Motor neuron (in vitro differentiated cells): ENCODE results near the gene SMNDC1. TPM values are rescaled to one million over a fixed set of nuclear protein-coding genes. Genes with fewer than 3 reads are reported as not detected.
"Not testable (repeated sequence)": the region's sequence is repeated elsewhere in the genome, so short reads cannot be mapped to it uniquely, and the experiment has no call there.

Experiments
- ATAC-seq, 8 experiments: fragments of 200-7000 bp; cut with Tn5 transposase; replicated peaks in 6 of 8; 2 replicates each; pipeline ENCODE4 v1.8.0; 2021; ENCODE audit warnings: mild to moderate bottlenecking in 8 of 8, moderate library complexity in 8 of 8
- H3K27ac ChIP-seq, 2 donors: fragments of 250-450 bp; sonication (Bioruptor Pico); 2 replicates each; pipeline ENCODE4 v1.9.0; 2021; ENCODE audit warnings: antibody characterized with exemption in 2 of 2, mild to moderate bottlenecking in 2 of 2, moderate library complexity in 1 of 2
- H3K4me1 ChIP-seq, 2 donors: fragments of 250-450 bp; sonication (Bioruptor Pico); replicated peaks in 1 of 2; 2 replicates each; pipeline ENCODE4 v1.6.1; 2021; ENCODE audit warnings: antibody characterized with exemption in 2 of 2, mild to moderate bottlenecking in 2 of 2, moderate library complexity in 1 of 2
- H3K4me3 ChIP-seq, 5 donors: fragments of 250-450 bp; sonication (Bioruptor Pico); 2 replicates each; pipeline ENCODE4 v1.9.0; 2021; ENCODE audit warnings: antibody characterized with exemption in 5 of 5, mild to moderate bottlenecking in 5 of 5, moderate library complexity in 4 of 5
- WGBS, 10 experiments: fragments of 450-650 bp; shearing (Covaris generic); methylation state at CpG; one replicate each; pipeline ENCODE4 v1.0.0; 2022; 5-methylcytosine and 5-hydroxymethylcytosine counted together
- in situ Hi-C, 9 experiments: fragments of 400-800 bp; cut with MboI; loops; one replicate each; pipeline ENCODE4 v1.15.0; 2021; ENCODE audit warnings: low sequenced_read_pairs in 9 of 9, low pct_unique_long_range_greater_than_20kb in 2 of 9; ENCODE audit not compliant: unreplicated experiment in 9 of 9
- total RNA-seq, 8 experiments: library from RNA; unstranded; fragments of 300-600 nt; gene quantifications; 2 replicates each; pipeline versions ENCODE4 v1.2.3 to v1.2.4, GENCODE V29; 2022

Gene SMNDC1
- total RNA-seq, 8 experiments from 2014 or later = 8.3 to 24.0 (median 12.5) TPM

- Histone ChIP-seq H3K4me3 (no peak overlapping the region), H3K4me1 (peaks cover 12% of the 10 kb centered on the region in 2 donors), H3K27ac (no peak overlapping the region)
- 40 to 100% (median 89%) methylated on average over 2 to 6 of the region's 6 CpGs; no CpG with 5 or more reads in 1 of the 10 experiments for WGBS, 10 experiments
- in situ Hi-C loops = no loop called here
- ATAC-seq = peak in 1 of 8 experiments; percentile 29
Observed at GRCh38 chr10:110340816-110341215, 36.1 kb upstream of the SMNDC1 start.

- no peak for ATAC-seq
- in situ Hi-C loops = no loop called here
- Histone ChIP-seq H3K4me3 (no peak overlapping the region), H3K27ac (no peak overlapping the region), H3K4me1 (peaks cover 14 to 16% of the 10 kb centered on the region in 2 donors)
- 20 to 100% (median 91%) methylated on average over 1 to 4 of the region's 4 CpGs; no CpG with 5 or more reads in 4 of the 10 experiments for WGBS, 10 experiments
Observed at GRCh38 chr10:110340122-110340521, 35.4 kb upstream of the SMNDC1 start.

GRCh38 chr10:110337906-110338305 lies 33.2 kb upstream of the SMNDC1 start:
- H3K4me1 ChIP-seq = peaks cover 14 to 16% of the 10 kb centered on the region in 2 donors
- no peak overlapping the region for H3K4me3 ChIP-seq
- in situ Hi-C loops = no loop called here
- H3K27ac ChIP-seq = no peak overlapping the region
- WGBS, 10 experiments = 50 to 100% (median 92%) methylated on average over 1 to 3 of the region's 3 CpGs; no CpG with 5 or more reads in 2 of the 10 experiments
- ATAC-seq = no peak

GRCh38 chr10:110337401-110337800 lies 32.7 kb upstream of the SMNDC1 start:
- no peak for ATAC-seq
- Histone ChIP-seq H3K4me3 (no peak overlapping the region), H3K27ac (no peak overlapping the region), H3K4me1 (peaks cover 14 to 16% of the 10 kb centered on the region in 2 donors)
- in situ Hi-C loops = no loop called here
- 37 to 100% (median 95%) methylated on average over 1 to 4 of the region's 4 CpGs for WGBS, 10 experiments

GRCh38 chr10:110336111-110336721 lies 31.5 kb upstream of the SMNDC1 start:
- peak; percentile 91 to 99 (median 98) for ATAC-seq
- WGBS, 10 experiments = 0 to 47% (median 20%) methylated on average over 2 to 10 of the region's 10 CpGs; no CpG with 5 or more reads in 2 of the 10 experiments

GRCh38 chr10:110335314-110336064 lies 30.8 kb upstream of the SMNDC1 start:
- Histone ChIP-seq H3K4me1 (peaks cover 14 to 16% of the 10 kb centered on the region in 2 donors), H3K27ac (peak overlapping the region in 1 of 2 donors; percentile 22), H3K4me3 (no peak overlapping the region)
- 50 to 92% (median 63%) methylated on average over 2 to 7 of the region's 7 CpGs; no CpG with 5 or more reads in 3 of the 10 experiments for WGBS, 10 experiments
- peak in 1 of 8 experiments; percentile 8 for ATAC-seq
- in situ Hi-C loops = no loop called here

More at GRCh38 chr10:110336111-110336721, 31.5 kb upstream of the SMNDC1 start:
- Histone ChIP-seq H3K4me3 (no peak overlapping the region), H3K4me1 (peaks cover 14 to 16% of the 10 kb centered on the region in 2 donors), H3K27ac (peak overlapping the region in 1 of 2 donors; percentile 33)
- in situ Hi-C loops = no loop called here

GRCh38 chr10:110334061-110334656 lies 29.4 kb upstream of the SMNDC1 start:
- in situ Hi-C loops = no loop called here
- no peak for ATAC-seq
- 45 to 100% (median 75%) methylated on average over 1 to 4 of the region's 5 CpGs; no CpG with 5 or more reads in 2 of the 10 experiments for WGBS, 10 experiments
- H3K4me3 ChIP-seq = no peak overlapping the region
- H3K27ac ChIP-seq = no peak overlapping the region
- H3K4me1 ChIP-seq = peaks cover 14 to 16% of the 10 kb centered on the region in 2 donors

GRCh38 chr10:110331226-110331795 lies 26.6 kb upstream of the SMNDC1 start:
- ATAC-seq, H3K27ac ChIP-seq, H3K4me1 ChIP-seq, H3K4me3 ChIP-seq, in situ Hi-C loops: not testable (repeated sequence)
- WGBS, 10 experiments = 86 to 100% (median 98%) methylated on average over 3 to 9 of the region's 32 CpGs; no CpG with 5 or more reads in 2 of the 10 experiments

- WGBS, 10 experiments = 0 to 93% (median 84%) methylated on average over 1 to 6 of the region's 6 CpGs; no CpG with 5 or more reads in 1 of the 10 experiments
- H3K4me3 ChIP-seq = no peak overlapping the region
- H3K4me1 ChIP-seq = peaks cover 1 to 2% of the 10 kb centered on the region in 2 donors
- ATAC-seq = no peak
- no peak overlapping the region for H3K27ac ChIP-seq
- in situ Hi-C loops = no loop called here
Observed at GRCh38 chr10:110330675-110331074, 26.0 kb upstream of the SMNDC1 start.

GRCh38 chr10:110327262-110327914 lies 22.7 kb upstream of the SMNDC1 start:
- Histone ChIP-seq H3K4me1 (peaks cover 0 to 4% of the 10 kb centered on the region in 2 donors), H3K27ac (no peak overlapping the region), H3K4me3 (no peak overlapping the region)
- no peak for ATAC-seq
- in situ Hi-C loops = no loop called here
- 70 to 100% (median 92%) methylated on average over 1 to 4 of the region's 5 CpGs; no CpG with 5 or more reads in 1 of the 10 experiments for WGBS, 10 experiments

- 0 to 100% (median 65%) methylated on average over 1 to 4 of the region's 4 CpGs for WGBS, 10 experiments
- peaks cover 0 to 4% of the 10 kb centered on the region in 2 donors for H3K4me1 ChIP-seq
- in situ Hi-C loops = no loop called here
- no peak for ATAC-seq
- no peak overlapping the region for H3K4me3 ChIP-seq
- H3K27ac ChIP-seq = no peak overlapping the region
Observed at GRCh38 chr10:110326351-110327032, 21.8 kb upstream of the SMNDC1 start.

GRCh38 chr10:110324805-110325280 lies 20.1 kb upstream of the SMNDC1 start:
- in situ Hi-C loops = loop anchor here in 5 of 9 experiments (25.0 kb wide), 3 partner anchors 212 to 562 kb away; partner anchors contain the start of gene SMC3 (in 2 of the 5)
- Histone ChIP-seq H3K27ac (no peak overlapping the region), H3K4me3 (no peak overlapping the region), H3K4me1 (peaks cover 0 to 4% of the 10 kb centered on the region in 2 donors)
- no peak for ATAC-seq
- WGBS, 10 experiments = 49 to 78% (median 69%) methylated on average over 2 to 3 of the region's 3 CpGs; no CpG with 5 or more reads in 2 of the 10 experiments
